Smooth muscle cell of the brain vasculature (primary cell): ENCODE data around the gene TMEM175.
"Not testable (repeated sequence)": the region's sequence is repeated elsewhere in the genome, so short reads cannot be mapped to it uniquely, and the experiment has no call there.

Experiments
- DNase-seq: peaks from one replicate; pipeline ENCODE4 v3.0.0-alpha.2; 2012; ENCODE audit warnings: low read depth, low spot score

TMEM175 gene

GRCh38 chr4:917466-917865, 14.8 kb upstream of the TMEM175 start:
- DNase-seq, result no peak

GRCh38 chr4:917992-918391, 14.3 kb upstream of the TMEM175 start:
- no peak for DNase-seq

- not testable (repeated sequence) for DNase-seq
Observed at GRCh38 chr4:918591-918990, 13.7 kb upstream of the TMEM175 start.

GRCh38 chr4:919004-919680, 13.1 kb upstream of the TMEM175 start:
- DNase-seq, result not testable (repeated sequence)

- no peak for DNase-seq
Observed at GRCh38 chr4:921830-922331, 10.4 kb upstream of the TMEM175 start.

GRCh38 chr4:924107-925096, 7.9 kb upstream of the TMEM175 start:
- no peak for DNase-seq

GRCh38 chr4:925171-925570, 7.1 kb upstream of the TMEM175 start:
- no peak for DNase-seq

- DNase-seq, result no peak
Observed at GRCh38 chr4:925771-926500, 6.3 kb upstream of the TMEM175 start.

GRCh38 chr4:926538-926937, 5.7 kb upstream of the TMEM175 start:
- no peak for DNase-seq

GRCh38 chr4:927566-927965, 4.7 kb upstream of the TMEM175 start:
- DNase-seq, result not testable (repeated sequence)

- no peak for DNase-seq
Observed at GRCh38 chr4:929096-929765, 3.0 kb upstream of the TMEM175 start.

GRCh38 chr4:930028-930551, 2.2 kb upstream of the TMEM175 start:
- DNase-seq, result no peak

- DNase-seq, result no peak
Observed at GRCh38 chr4:930827-931193, 1.4 kb upstream of the TMEM175 start.

- DNase-seq, result no peak
Observed at GRCh38 chr4:931194-931959, 883 bp upstream of the TMEM175 start.

GRCh38 chr4:932713-933070, 432 bp downstream of the TMEM175 start:
- no peak for DNase-seq

GRCh38 chr4:939508-939907, 7.2 kb downstream of the TMEM175 start:
- DNase-seq, result not testable (repeated sequence)

- DNase-seq, result no peak
Observed at GRCh38 chr4:945274-946102, 13.2 kb downstream of the TMEM175 start.

GRCh38 chr4:946103-946450, 13.8 kb downstream of the TMEM175 start:
- no peak for DNase-seq
